Activated naive CD4-positive, alpha-beta T cell treated with anti-CD3 and anti-CD28 coated beads, Interleukin-2, amount 50 U/mL, for 72 hours (primary cell): Measurements from ENCODE around the gene COTL1. TPM values are rescaled to one million over a fixed set of nuclear protein-coding genes. Genes with fewer than 3 reads are reported as not detected.
A peak's percentile ranks its signal among the peaks of the same experiment; 100 is the strongest.
"Not testable (repeated sequence)": the region's sequence is repeated elsewhere in the genome, so short reads cannot be mapped to it uniquely, and the experiment has no call there.

ENCODE experiments used
- ATAC-seq, 2 donors: fragments of 150-1000 bp; cut with Tn5 transposase; 2 replicates each; pipeline ENCODE4 v1.10.0; 2021; ENCODE audit warnings: mild to moderate bottlenecking in 2 of 2, moderate library complexity in 2 of 2
- DNase-seq, 2 donors: peaks; one replicate each; pipeline ENCODE4 v3.0.0; 2021 to 2022; ENCODE audit warnings: low spot score in 2 of 2
- H3K27ac Mint-ChIP-seq, 2 donors: one replicate each; pipeline ENCODE4 v1.8.0; 2022; ENCODE audit warnings: mild to moderate bottlenecking in 2 of 2, mixed read lengths in 2 of 2
- H3K36me3 Mint-ChIP-seq, 2 donors: one replicate each; pipeline ENCODE4 v1.8.0; 2022; ENCODE audit warnings: mixed read lengths in 2 of 2
- H3K9me3 Mint-ChIP-seq, 2 donors: one replicate each; pipeline ENCODE4 v1.8.0; 2022; ENCODE audit warnings: mixed read lengths in 2 of 2
- total RNA-seq, 2 donors: library from RNA; stranded (reverse); gene quantifications; one replicate each; pipeline ENCODE4 v1.2.3, GENCODE V29; 2022

Gene COTL1
- total RNA-seq, 2 donors from 2014 or later, result 277 to 583 TPM

DNA sequence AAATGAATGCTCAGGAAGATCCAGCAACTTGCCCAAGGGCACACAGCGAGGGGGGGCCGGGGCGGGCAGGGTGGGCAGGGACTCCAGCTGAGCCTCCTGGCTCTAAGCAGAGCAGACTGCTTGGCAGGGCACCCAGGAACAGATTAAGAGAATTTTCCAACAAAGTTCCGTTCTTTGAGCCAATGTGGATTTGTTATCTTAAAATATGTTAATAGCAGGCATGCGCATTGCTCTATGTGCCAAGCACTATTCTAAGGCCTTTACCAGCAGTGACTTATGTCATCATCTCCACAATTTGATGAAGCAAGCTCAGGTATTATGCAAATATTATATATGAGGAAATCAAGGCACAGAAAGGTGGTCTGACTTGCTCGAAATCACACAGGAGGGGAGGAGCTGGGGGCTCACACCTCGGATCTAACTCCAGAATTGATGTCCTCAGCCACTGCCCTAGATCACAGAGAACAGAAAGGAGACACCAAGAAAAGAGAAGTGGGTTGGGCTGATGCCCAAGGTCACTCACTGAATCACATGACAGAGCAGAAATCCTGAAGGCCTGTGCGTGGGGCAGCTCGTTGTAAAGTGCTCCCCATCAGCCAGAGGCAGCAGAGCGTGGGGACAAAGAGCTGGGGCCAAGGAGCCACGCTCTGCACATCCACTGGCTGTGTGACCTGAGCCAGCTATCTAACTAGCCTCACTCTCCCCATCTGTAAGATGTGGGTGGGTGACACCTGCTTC lies 90.2 kb downstream of the COTL1 start:
- no peak for ATAC-seq
- DNase-seq, result no peak
- H3K27ac Mint-ChIP-seq, result peak overlapping the region in 1 of 2 donors; percentile 35

DNA sequence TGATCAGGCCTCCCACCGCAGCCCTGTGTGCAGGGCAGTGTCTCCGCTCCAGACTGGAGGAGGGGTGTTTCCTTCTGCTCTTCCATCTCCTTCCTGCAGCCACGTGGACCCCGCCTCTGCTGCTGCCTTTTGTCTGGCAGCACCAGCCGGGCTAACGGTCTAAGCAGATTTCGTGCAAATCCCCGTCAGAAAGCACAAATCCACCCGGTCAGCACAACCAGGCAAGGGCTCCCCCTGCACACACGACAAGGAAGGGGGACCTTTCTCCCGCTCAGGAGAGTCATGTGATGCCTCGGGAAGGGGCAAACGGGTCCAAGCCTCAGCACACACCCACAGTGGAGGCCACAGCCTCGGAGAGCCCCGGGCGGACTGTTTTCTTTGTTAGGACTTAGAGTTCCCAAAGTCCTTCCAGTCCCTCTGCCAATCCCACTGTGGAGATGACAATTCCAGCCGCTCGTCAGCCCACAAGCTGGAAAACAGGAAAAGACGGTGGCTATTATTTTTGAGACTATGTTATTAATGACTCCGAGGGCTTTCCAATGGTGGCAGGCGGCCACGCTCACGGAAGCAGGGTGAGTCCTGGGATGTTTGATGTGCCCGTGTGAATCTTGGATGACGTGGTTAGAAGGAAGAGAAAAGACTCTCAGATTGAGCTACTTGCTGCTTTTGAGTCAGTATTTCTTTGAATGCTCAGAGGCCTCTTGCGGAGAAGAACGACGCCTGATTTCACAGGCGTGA lies 90.9 kb downstream of the COTL1 start:
- DNase-seq, result no peak
- no peak for ATAC-seq
- Mint-ChIP-seq H3K36me3 (peaks cover 14 to 20% of the 10 kb centered on the region in 2 donors), H3K9me3 (peaks cover 3 to 14% of the 10 kb centered on the region in 2 donors), H3K27ac (peak overlapping the region in 1 of 2 donors; percentile 29)

More for the DNA sequence above, 90.2 kb downstream of the COTL1 start:
- Mint-ChIP-seq H3K36me3 (peaks cover 14 to 20% of the 10 kb centered on the region in 2 donors), H3K9me3 (peaks cover 3 to 14% of the 10 kb centered on the region in 2 donors)

DNA sequence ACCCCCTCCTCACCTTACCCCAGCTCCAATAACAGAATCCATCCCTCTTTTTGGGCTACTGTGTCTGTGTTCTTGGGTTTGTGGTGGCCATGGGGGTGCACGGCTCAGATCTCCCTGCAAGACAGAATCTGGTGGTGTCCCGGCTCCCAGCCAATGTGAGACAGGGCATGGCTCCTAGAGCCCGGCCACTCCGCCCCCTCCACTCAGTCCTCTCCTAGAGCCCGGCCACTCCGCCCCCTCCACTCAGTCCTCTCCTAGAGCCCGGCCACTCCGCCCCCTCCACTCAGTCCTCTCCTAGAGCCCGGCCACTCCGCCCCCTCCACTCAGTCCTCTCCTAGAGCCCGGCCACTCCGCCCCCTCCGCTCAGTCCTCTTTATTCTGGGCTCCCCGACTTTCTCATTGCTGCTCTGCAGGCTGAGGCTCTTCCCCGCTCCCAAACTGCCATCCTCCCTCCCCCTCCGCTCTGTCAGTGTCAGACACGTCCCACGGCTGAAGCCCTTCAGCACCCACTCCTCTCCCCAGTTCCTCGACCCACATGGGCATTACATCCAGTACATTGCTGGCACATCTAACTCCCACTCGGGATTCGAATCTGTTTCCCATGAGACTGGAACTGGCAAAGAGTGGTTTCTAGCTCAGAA lies 92.8 kb downstream of the COTL1 start:
- H3K36me3 Mint-ChIP-seq, result peaks cover 7 to 13% of the 10 kb centered on the region in 2 donors
- H3K9me3 Mint-ChIP-seq, ATAC-seq, H3K27ac Mint-ChIP-seq, DNase-seq: not testable (repeated sequence)

DNA sequence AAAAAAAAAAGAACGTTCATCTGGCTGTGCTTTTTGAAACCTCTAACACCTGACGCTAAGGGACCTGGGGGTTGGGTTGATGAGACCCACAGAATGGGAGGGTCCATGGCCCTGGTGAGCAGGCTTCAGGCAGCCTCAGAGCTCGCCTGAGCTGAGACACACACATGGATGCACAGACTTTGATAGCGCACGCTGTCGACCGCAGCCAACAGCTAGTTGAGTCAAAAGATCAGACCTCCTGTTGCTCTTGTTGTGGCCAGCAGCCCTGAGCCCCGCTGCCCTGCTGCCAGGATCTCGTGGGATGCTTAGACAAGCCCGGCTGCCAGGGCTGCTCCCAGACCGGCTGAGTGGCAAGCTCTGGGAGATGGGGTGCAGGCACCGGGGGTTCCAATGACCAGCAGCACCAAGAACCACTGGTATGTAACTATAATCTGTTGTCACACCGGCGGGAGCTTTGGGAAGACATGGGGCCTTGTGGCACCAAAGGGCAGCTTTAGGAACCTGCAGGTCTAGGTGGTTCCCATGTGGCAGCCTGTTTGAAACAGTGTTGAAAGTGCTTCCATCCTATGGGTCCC lies 93.4 kb downstream of the COTL1 start:
- ATAC-seq (peak in 1 of 2 donors; percentile 44), DNase-seq (no peak)
- Mint-ChIP-seq H3K36me3 (peaks cover 6 to 7% of the 10 kb centered on the region in 2 donors), H3K9me3 (peaks cover 0 to 6% of the 10 kb centered on the region in 2 donors), H3K27ac (no peak overlapping the region)

DNA sequence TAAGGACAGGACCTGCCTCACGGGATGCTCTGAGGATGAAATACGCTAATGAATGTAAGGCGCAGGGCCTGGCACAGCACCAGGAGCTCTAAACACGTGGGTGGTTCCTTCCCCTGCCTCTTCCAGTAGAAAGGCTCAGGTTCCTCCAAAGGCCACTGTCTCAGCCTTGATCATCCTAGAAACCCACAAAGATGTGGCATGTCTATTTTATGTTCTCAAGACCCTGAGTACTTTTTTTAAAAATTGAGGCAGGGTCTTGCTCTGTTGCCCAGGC lies 96.4 kb downstream of the COTL1 start:
- no peaks in the 10 kb centered on the region for H3K9me3 Mint-ChIP-seq
- DNase-seq (no peak), ATAC-seq (no peak)
- peaks cover 0 to 4% of the 10 kb centered on the region in 2 donors for H3K36me3 Mint-ChIP-seq
- no peak overlapping the region for H3K27ac Mint-ChIP-seq

DNA sequence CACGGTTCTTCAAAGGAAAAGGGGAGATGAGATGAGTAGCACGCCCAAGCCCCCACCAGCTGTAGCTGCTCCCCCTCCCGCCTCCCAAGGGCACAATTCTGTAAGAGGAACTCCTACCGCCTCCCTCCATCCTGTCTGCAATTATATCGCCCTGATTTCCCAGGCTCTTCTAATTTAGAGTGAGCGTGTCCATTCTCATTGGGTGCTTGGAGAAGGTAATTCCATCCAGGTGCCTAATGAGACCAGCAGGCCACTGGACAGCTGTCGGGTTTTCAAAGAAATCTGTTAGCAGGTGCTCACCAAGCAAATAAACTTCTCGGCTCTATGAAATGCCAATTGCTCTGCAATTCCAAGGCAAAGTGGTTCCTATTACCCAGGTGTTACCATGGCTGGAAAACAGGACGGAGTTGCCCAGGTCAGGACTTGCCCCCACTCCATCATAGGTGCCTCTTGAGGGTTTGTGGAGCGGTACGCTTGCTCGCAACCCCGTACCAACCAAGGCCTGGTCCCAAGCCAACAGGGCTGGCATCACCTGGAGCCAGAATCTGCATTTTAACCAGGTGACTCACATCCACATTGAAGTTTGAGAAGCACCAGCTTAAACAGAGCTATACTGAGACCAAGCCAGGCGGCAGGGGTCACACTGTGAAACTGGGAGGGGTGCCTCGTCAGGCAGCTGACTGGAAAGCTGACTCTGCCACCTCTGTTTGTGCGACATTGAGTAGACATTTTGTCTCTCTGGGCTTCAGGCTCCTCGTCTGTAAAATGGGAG lies 97.0 kb downstream of the COTL1 start:
- no peak for ATAC-seq
- no peak for DNase-seq
- H3K9me3 Mint-ChIP-seq, result no peaks in the 10 kb centered on the region
- H3K27ac Mint-ChIP-seq, result no peak overlapping the region
- peaks cover 0 to 8% of the 10 kb centered on the region in 2 donors for H3K36me3 Mint-ChIP-seq

DNA sequence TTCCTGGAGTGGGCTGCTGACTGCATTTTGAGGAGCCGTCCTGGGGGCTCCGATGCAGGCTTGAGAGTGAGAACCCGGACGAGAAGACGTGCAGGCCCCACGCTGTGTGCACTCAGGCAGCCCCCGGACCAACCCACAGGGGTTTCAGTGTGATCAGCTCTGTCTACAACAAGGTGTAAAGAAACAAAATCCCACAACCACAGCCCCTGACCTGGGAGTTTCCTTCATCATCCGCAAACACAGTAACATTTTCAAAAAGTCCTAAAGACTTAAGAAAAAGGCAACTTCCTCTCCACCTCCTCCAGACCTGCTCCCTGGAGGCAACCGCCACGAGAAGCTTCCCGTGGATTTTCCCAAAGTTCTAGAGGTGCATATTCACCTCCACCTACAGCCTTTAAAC lies 98.0 kb downstream of the COTL1 start:
- ATAC-seq (no peak), DNase-seq (no peak)
- Mint-ChIP-seq H3K27ac (peak overlapping the region; percentile 70 to 81), H3K36me3 (peaks cover 0 to 8% of the 10 kb centered on the region in 2 donors), H3K9me3 (no peaks in the 10 kb centered on the region)

DNA sequence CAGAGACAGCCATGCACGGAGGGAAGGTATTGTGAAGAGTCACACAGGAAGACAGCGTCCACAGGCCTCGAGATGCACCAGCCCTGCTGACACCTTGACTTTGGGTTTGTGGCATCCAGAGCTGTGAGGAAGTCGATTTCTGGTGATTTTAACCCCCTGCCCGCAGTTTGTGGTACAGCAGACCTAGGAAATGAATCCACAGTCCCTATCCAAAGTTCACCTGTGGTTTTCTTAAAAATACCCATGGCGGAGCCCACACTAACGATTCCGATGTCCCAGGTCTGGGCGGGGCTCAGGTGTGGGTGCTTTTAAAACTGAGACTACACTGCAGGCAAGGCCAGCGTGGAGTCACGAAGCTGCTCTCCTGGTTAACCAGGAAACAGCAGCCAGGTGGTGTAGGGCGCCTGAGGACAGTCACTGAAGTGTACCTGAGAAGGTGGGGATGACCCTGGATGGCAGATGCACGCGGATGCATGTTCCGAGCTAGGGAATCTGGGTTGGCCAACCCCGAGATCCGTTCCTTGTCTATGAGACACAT lies 99.0 kb downstream of the COTL1 start:
- ATAC-seq (peak; percentile 36 to 70), DNase-seq (peak; percentile 50 to 83)
- H3K36me3 Mint-ChIP-seq, result peaks cover 0 to 8% of the 10 kb centered on the region in 2 donors
- peak overlapping the region; percentile 5 to 70 for H3K27ac Mint-ChIP-seq
- no peaks in the 10 kb centered on the region for H3K9me3 Mint-ChIP-seq

DNA sequence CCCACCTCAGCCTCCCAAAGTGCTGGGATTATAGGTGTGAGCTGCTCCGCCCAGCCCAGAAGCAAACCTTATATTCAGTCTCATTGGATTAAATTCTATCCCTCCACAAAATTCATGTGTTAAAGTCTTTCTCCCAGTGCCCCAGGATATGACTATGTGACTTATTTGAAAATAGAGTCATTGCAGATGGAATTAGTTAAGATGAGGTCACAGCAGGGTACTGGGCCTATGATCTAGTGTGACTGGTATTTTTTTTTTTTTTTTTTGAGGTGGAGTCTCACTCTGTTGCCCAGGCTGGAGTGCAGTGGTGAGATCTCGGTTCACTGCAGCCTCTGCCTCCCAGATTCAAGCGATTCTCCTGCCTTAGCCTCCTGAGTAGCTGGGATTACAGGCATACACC lies 99.7 kb downstream of the COTL1 start:
- not testable (repeated sequence) for H3K9me3 Mint-ChIP-seq
- peak overlapping the region; percentile 5 to 60 for H3K27ac Mint-ChIP-seq

DNA sequence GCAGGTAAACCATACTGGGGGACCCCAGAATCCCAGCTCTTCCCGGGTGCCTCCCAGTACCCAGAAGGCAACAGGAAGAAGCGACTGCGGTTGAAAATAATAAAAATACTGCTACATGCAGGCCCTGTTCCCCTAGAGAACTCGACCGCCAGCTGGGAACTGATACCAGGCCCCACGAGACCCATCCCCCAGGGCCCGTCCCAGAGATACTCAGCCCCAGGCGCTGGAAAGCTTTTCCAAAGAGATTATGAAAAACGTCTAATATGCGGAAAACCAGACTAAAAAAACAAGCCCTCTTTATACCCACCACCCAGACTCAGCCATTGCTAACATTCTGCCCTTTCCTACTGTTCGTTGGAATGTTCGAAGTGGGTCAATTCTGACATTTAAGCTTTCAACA lies 100.5 kb downstream of the COTL1 start:
- peak overlapping the region in 1 of 2 donors; percentile 60 for H3K27ac Mint-ChIP-seq
- no peaks in the 10 kb centered on the region for H3K9me3 Mint-ChIP-seq
- DNase-seq, result no peak
- no peak for ATAC-seq
- H3K36me3 Mint-ChIP-seq, result peaks cover 0 to 17% of the 10 kb centered on the region in 2 donors

More for the DNA sequence above, 99.7 kb downstream of the COTL1 start:
- peak in 1 of 2 donors; percentile 5 for ATAC-seq
- H3K36me3 Mint-ChIP-seq, result peaks cover 0 to 13% of the 10 kb centered on the region in 2 donors
- not testable (repeated sequence) for DNase-seq

Other genes starting within 250 kb of the COTL1 start
- gene ATP2C2, start 249.5 kb downstream of the COTL1 start, total RNA-seq, result not detected
- gene MEAK7, start 113.4 kb downstream of the COTL1 start, total RNA-seq, result 10 to 100 TPM; 11.2 to 19.0 TPM
- gene KLHL36, start 30.4 kb upstream of the COTL1 start, total RNA-seq, result 10 to 100 TPM; 50.5 to 60.5 TPM
- 100 to 1,000 TPM in 1 of 2 donors, 10 to 100 TPM in 1; 82.7 to 129 TPM for gene USP10, start 81.9 kb upstream of the COTL1 start, total RNA-seq
- gene CRISPLD2, start 201.9 kb upstream of the COTL1 start, total RNA-seq, result under 1 TPM; 0.07 to 0.08 TPM